HS-27A (cell line): ENCODE measurements around the gene TTC4.

Source experiments
- DNase-seq: peaks from one replicate; pipeline ENCODE4 v3.0.0-alpha.2; 2012; ENCODE audit warnings: low read depth, missing footprints

Gene TTC4

DNA sequence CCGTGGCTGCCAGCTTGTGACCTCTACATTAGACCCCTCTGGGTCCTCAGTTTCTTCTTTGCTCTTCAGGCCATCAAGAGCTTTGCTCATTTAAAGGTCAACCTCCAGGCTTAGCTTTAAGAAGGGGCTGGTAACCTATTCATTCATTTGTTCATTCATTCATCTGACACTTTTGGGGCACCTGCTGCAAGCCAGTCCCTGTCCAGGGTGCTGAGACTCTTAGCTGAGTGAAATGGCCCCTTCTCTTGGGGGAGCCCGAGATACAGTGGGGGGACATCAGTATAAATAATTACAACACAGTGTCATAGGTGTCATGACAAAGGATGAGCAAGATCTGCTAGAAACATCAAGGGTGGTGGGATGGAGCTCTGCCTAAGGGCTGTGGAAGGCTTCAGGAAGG lies 10.5 kb upstream of the TTC4 start:
- no peak for DNase-seq

DNA sequence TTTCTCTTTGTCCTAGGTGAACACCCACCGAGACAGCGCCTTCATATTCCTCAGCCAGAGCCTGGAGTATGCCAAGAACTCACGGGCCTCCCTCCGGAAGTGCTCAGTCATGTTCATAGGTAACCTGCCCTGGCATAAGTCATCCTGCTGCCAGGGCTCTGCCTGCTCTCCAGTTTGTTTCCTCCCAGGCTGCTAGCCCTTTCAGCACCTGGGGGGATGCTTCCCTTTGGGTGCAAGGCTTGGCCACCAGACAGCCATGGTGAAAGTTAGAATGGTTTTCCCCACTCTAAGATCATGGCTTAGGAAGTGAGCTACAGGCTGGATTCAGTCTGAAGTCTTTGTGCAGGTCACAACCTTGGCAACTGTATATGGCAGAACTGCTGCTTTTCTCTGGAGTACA lies 9.2 kb upstream of the TTC4 start:
- DNase-seq = no peak

DNA sequence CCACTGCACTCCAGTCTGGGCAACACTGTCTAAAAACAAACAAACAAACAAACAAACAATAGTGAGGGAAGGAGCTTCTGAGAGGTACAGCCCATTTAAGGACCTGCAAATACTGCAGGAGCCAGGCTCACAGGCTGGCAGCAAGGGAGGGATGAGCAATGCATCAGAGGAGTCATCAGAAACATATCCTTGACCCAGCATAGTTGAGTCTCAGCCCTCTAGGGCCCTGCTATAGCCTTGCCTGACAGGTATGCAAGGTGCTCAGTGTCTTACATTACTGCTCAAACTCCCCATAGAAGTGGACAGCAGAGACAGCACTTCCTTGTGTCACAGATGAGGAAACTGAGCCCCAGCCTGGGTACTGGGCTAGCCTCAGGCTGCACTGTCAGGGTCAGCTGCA lies 7.3 kb upstream of the TTC4 start:
- DNase-seq = no peak

DNA sequence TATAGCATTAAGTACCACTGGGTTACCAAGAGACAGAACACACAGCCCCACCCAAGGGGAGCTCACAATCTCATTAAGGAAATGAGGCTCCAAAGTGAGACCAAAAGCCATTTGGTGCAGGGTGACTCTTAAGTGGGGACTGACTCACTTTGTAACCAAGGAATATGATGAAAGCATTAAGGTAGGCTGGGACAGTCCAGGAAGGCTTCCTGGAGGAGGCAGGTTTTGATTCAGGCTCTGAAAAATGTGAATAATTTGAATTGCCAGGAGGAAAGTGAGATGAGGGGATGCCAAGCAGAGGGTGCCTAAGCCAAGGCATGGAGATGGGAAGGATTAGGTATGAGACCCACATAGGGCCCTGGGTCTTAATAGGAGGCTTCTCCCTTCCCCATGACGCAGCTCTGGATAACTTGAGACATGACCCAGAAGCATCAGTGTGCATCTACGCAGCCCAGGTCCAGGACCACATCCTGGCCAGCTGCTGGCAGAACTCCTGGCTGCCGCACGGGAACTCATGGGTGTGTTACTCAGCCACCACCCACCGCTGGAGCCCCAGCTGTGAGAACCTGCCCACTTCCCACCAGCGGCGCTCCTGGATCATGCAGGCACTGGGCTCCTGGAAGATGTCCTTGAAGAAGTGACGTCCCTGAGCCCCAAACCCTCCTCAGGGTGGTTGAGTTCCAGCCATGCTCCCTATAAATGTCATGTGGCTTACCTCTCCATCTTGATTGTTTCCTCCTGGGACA lies 5.9 kb upstream of the TTC4 start:
- no peak for DNase-seq

DNA sequence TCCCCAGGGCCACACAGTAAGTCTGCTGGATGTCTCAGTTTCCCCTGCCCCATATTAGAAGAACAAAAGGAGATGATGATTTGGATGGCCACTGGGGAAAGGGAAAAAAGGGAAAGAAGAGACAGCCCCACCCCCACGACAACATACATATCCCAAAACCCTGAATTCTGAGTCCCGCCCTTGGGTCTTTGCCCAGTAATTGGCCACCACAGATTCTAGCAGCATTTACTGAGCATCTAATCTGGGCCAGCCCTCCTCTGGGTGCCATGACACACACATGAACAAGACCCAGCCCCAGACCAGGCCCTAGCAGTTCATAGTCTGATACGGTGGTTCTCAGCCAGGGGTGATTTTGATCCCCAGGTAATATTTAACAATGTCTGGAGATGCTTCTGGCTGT lies 5.2 kb upstream of the TTC4 start:
- no peak for DNase-seq

DNA sequence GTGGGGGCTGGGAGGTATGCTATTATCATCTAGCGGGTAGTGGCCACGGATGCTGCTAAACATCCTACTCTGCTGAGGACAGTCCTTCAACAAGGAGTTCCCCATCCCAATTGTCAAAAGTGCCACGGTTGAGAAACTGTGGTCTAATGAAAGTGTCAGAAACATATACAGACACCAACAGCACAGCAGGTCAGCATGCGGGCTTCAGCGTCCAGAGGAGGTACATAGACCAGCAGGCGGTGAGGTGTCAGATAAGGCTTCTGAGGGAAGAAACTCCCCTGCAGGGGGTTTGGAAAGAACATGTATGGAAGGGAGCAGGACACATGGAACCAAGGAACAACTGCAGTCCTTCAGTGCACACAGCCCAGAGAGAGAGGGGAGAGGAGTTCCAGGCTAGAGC lies 4.8 kb upstream of the TTC4 start:
- DNase-seq = no peak

DNA sequence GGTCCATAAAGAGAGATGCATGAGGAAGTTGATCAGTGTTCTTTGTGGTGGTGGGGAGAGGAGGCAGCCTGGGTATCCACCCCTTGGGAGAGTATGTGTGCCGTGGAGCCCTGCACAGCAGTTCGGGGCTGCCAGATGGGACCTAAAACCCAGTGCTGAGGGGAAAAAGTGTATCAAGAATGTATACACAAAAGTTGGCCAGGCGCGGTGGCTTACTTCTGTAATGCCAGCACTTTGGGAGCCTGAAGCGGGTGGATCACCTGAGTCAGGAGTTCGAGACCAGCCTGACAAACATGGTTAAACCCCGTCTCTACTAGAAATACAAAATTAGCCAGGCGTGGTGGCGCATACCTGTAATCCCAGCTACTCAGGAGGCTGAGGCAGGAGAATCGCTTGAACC lies 4.1 kb upstream of the TTC4 start:
- DNase-seq = no peak

DNA sequence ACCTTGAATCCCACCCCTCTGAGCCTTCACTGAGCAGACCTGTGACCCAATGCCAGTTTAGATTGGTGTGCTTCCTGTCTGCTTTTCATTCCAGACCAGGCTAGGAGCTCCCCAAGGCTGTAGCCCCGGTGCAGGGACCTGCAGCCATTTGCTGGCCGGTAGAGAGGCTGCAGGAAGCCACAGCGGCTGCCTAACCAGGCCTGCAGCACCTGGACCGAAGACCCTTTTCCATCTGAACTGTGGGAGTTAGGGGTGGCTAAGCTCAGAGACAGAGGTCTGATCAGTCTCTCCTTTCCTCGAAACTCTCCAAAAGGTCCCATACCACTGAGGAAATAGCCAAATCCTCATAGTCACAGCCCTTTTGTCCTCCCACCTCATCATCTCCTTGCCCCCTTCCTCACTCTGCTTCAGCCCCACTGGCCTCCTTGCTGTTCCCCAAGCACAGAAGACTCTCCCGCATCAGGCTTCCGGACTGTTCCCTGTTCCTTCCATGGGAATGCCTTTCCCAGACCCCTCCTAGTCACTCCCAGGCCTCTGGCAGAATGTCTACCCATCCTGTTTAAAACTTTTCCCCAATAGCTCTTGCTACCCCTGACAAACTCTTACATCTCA lies 674 bp upstream of the TTC4 start:
- no peak for DNase-seq

DNA sequence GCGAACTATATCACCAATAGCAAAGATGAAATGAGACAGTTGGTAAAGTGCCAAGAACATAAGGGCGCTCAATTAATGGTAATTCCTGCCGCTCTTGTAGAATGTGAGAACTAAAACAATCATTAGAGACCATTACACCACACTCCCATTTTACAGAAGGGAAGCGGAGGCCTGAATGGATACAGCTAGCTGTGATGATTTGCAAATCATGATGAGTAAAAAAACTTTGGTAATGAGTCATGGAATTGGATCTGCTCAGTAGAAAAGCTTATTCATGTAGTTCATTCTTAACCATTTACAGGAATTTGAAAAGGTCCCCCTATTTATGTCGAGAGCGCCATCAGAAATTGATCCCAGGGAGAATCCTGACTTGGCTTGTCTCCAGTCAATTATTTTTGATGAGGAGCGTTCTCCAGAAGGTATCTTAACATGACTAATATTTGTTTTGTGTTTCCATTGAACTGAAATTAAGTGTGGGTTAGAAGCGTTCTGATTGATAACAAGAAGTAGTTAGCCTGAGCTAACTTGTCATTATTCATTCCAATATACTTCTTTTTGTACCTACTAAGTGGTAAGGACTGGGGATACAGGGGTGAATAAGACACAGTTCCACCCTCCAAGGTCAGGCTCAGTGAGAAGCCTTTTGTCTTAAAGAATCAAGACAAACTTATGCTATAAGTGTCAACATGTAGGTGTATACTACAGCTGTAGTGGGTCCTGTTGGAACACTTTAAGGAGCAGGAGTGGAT lies 812 bp downstream of the TTC4 start:
- DNase-seq = no peak

DNA sequence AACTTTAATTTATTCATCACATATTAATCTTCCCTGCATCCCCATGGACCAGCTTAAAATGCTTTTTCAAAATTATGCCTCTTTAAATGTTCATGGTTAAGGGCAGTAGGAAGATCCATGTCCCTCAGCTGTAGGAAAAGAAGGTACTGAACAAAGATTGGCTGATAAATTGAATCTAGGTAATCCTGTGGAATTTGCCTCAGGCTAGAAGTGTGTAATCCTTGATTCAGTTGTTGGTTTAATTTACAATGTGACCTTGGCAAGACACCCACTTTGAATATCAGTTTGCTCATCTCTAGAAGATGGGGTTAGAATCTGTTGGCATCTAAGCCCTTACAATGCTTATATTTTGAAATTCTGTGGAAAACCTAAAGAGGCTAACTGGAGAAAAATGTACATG lies 6.1 kb downstream of the TTC4 start:
- DNase-seq = no peak

DNA sequence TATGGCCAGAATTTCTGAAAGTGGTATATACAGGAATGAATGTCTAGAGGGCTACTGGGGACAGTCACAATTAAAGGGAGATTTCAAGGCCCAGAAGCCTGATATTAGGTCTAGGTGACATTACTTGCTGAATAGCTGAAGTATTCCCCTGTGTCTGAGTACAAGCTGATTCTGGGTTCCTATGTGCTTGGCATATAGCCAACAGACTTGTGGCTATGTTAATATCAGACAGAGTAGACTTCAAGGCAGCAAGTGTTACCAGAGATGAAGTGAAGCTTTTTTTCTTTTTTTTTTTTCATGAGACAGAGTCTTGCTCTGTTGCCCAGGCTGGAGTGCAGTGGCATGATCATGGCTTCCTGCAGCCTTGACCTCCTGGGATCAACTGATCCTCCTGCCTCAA lies 8.3 kb downstream of the TTC4 start:
- DNase-seq = no peak

DNA sequence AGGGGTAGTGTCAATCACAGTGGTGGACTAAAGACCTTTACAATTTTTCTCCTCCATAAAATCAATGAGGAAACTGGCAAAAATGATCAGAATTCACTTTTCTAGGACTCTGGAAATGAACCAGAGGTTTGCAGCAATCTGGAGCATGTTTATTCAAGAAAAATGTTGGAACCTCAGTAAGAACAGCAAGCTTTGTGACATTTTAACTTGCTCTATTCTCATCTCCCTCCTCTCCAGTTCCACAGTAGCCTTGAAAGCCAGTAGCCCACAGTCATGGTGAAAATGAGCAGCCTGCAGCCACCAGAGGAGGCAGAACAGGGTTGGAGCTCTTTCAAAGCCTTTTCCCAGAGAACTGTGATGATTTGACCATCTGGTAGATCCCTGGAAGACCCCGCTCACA lies 9.1 kb downstream of the TTC4 start:
- DNase-seq = no peak

DNA sequence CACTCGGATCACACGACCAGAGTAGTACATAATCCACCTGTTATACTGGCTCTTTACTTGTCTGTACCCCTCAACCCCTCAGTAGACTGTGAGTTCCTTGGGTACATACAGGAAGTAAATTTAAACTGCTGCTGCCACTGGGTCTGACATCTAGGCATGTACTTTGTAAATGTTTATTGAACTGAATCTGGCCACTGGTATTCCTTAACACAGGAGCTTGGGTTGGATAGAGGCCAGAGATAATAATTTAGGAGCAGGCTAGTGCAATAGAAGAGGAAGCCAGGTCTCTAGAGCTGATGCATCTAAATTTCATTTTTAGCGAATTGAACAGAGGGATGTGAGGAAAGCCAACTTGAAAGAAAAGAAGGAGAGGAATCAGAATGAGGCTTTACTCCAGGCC lies 12.4 kb downstream of the TTC4 start:
- DNase-seq = no peak

DNA sequence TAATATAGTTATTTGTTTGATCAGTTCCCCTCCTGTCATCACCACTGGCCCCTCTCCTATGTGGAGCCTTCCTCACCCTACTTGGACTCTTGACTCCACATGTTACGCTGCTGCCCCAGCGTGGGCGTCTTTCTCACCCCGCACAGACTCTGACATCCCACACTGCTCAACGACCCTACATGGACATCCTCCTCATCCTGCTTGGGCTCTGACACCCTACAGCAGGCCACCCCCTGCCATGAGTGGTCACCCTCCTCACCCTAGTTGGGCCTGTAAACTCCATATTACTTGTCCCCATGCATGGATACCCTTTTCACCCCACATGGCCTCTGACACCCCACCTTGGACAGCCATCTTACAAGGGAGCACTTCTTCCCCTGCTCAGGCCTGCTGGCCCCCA lies 21.0 kb downstream of the TTC4 start:
- no peak for DNase-seq

DNA sequence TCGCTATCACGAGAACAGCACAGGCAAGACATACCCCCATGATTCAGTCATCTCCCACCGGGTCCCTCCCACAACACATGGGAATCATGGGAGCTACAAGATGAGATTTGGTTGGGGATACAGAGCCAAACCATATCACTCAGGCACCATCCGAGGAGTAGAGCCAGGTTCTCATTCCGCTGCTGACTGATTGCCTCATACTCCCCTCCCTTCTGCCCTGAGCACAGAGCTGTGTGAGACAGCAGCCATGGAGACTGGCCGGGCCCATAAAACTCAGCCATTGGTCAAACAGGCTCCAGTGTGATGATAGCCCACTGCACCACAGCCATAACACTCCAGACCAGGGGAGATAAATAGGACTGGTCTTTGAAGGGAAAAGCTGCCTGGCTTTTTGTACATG lies 22.6 kb downstream of the TTC4 start:
- no peak for DNase-seq

DNA sequence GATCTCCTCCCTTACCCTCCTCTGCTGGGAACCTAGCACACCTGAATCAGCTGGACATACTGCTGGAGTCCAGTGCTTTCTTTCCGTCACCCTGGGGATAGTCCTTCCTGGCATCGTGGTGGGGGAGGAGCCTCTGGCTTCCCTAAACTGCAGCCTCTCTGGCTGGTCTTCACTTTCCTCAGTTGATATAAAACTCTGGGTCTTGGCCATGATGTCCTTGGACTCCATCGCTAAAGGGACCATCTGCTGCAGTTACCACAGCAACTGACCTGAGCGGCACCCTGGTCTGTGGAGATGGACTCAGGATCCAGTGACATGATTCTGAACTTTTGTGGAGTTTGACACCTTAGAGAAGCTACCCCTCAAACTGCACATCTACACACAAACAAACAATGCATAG lies 25.9 kb downstream of the TTC4 start:
- no peak for DNase-seq

DNA sequence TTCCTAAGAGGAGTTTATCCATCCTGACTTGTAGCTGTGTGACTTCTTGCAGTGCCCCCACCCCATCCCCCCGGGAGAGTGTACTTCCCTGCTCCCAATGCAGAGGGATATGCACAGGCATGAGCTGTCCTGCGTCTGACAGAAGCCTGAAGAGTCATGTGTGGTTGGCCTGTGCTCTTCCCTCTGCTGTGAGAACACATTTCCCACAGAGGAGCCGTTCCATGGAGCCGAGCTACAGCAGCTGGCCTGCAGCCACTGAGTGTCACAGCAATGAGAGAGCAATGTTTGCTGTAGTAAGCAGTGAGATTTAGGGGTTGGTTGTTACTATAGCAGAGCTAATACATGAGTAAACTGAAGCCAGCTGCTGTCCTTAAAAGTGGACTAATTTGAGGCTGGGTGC lies 26.6 kb downstream of the TTC4 start:
- no peak for DNase-seq

DNA sequence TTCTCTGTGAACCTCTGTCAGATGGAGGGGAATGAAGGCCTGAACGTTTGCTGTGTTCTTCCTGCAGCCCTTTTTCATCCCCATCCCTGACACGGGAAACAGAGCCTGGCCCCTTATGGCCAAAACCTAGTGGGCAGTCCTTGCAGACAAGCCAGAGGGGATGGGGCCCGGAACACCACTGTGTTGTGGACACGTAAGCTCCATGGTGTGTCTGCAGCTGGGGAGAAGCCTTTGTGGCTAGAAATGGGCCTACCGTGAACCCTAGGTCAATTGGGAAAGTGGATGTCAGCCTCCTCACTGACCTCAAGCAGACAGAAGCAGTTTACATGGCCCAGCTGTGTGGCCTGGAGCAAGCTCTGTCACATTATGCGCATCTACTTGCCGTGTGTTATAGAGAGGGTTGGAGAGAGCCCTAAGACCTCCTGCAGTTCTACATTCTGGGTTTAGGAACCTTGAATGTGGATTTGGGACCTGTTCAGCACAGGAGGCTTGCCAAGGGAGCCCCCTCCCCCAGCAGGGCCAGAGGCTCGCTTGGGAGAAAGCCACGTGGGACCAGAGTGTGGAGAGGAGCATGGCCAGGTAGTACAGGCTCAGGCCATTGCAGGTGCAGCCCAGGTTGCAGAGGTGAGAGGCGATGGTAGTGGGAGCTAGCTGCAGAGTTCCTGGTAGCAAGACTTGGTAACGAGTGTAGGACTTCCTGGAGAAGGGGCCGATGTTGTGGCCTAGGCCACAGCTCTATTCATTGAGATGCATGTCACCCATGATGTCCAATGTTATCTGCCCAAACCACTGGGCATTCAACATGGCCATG lies 28.0 kb downstream of the TTC4 start:
- DNase-seq = no peak

DNA sequence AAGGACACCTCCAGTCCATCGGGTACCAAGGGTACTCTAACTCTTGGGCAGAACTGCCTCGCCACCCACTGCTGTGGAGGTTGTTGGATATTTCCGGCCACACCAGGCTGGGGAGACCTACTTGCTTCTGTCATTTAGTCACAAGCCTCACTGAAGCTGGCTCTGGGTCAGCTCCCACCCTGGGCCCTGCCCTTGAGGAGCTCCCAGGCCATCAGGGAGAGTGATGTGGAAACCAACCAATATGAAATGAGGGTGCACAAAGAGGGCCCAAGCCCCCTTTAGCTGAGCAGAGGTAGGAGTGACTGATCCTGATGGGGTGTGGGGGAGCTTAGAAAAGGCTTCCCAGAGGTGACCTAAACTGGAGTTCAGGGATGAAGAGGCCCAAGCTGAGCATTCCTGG lies 29.0 kb downstream of the TTC4 start:
- no peak for DNase-seq

DNA sequence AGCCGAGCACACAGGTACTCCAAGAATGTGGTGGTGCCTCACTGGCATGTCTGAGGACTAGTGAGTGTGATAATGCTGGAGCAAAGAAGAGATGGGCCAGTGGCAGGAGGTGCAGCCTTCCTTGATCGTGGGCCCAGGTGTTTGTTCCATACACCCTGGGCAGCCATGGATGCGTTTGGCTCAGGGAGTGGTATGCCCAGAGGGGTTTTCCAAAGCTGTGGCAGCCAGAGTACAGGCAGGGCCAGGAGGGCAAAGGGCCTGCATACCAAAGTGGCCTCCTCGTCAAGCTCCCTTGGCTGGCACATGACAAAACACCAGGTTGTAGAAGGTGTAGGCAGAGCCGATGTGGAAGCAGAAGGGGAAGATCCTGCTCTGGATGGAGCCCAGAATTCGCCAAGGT lies 29.6 kb downstream of the TTC4 start:
- DNase-seq = no peak

DNA sequence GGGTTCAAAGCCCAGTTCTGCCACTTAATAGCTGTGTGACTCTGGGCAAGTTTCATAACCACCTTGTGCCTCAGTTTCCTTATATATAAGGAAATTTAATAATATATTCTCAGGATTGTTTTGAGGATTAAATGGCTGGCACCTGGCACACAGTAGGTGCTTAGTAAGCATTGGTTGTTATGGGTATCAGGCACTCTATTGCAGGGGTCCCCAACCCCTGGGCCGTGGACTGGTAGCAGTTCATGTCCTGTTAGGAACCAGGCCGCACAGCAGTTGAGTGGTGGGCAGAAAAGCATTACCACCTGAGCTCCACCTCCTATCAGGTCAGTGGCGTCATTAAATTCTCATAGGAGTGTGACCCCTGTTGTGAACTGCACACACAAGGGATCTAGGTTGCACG lies 30.2 kb downstream of the TTC4 start:
- DNase-seq = no peak

DNA sequence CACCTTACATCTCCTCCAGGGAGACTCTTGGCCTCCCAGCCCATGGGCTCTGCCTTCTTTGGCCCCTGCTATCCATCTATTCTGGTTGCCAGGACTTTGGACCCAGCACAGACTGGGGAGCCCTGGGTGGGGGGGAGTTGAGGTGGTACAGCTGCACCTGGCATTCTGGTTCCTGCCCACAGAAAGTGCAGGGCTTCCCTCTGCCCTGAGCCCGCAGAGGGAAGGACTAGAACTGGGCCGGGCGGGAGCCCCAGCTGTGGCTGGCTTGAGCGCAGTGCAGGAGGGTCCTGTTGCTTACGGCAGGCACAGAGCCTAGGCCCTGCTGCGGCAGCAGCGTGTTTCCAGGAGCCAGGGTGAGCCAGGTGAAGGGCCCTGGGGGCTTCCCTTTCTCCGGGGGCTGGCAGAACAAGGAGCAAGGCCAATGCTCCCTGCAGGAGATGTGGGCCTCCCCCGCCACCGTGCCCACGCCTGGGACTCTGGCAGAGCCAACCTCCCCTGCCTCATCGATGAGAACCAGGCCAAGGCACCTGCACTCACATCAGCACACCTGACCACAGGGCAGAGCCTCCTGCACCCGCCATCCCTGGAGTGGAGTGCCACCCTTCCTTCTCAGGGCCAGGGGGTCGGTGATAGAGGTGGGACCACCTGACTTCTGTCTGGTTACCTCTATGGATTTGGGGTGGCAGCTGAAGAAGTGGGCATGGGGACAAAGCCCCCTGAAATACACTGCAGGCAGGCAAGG lies 32.6 kb downstream of the TTC4 start:
- no peak for DNase-seq
